ENCODE measurements around the gene HIGD2A.

The HIGD2A gene

DNA sequence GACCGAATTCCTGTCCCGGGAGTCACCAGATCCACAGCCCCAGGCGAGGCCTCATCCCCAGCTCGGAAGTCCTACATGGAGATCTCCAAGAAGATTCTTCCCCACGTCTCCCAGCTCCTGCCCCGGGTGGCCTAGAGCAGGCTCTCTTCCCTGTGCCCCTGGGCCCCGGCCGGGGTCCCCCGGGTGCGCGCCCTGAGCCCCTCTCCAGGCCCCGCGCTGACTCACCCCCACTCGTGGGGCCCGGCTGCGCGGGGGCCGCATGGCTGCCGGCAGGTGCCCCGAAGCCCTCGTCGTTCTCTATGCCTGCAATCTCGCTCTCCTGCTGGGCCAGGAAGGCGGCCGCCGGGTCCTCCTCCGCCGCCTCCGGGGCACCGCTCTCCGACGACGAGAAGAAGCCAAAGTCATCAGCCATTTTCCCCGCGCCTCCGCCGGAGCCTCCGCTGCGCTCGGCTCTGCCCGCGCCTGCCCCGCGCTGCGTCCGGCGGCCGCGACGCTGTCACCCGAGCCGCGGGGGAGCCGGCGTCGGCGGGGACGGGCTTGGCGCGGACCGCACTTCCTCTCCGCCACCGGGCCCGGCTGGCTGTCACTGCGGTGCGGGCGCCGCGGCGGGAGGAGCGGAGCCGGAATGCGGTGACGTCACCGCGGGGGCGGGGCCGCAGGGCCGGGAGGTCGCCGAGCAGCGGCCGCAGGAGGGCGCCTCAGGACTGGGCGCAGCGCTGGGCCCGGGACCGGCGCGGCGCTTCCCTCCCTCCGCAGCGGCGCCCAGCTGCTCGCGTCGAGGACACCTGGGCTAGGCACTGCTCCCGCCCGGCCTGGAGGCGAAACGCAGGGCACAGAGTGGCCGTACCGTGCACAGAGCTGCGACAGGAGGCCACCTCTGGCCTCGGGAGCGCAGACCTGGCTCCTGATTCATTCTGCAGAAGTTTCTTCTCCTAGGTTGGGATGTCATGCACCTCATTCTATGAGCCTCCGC, 27.7 kb downstream of the HIGD2A start, which contains the start of gene CLTB:
CLTB (minus strand) TSS at position 588 of the 973 bp plus-strand sequence; CDS start at position 412, 176 bp downstream.
- peaks cover 0 to 3% of the 10 kb centered on the region in 2 donors for H3K9me3 Mint-ChIP-seq
- DNase-seq (peak; percentile 81 to 83), ATAC-seq (peak; percentile 98)
- no peaks in the 10 kb centered on the region for H3K27me3 Mint-ChIP-seq
- peak within 1 kb of the TSS; percentile 86 to 93 for H3K4me3 Mint-ChIP-seq
- peak within 1 kb of the TSS; percentile 83 to 89 for H3K27ac Mint-ChIP-seq
- H3K4me1 Mint-ChIP-seq: peaks cover 52% of the 10 kb centered on the region

- DNase-seq (no peak), ATAC-seq (no peak)
- Mint-ChIP-seq H3K27ac (peak overlapping the region in 1 of 2 donors; percentile 8), H3K27me3 (no peaks in the 10 kb centered on the region), H3K4me1 (peaks cover 45% of the 10 kb centered on the region), H3K4me3 (peak overlapping the region; percentile 62 to 66), H3K9me3 (peaks cover 0 to 7% of the 10 kb centered on the region in 2 donors)
These were observed 28.4 kb downstream of the HIGD2A start for GRCh38 chr5:176416965-176417364.

DNA sequence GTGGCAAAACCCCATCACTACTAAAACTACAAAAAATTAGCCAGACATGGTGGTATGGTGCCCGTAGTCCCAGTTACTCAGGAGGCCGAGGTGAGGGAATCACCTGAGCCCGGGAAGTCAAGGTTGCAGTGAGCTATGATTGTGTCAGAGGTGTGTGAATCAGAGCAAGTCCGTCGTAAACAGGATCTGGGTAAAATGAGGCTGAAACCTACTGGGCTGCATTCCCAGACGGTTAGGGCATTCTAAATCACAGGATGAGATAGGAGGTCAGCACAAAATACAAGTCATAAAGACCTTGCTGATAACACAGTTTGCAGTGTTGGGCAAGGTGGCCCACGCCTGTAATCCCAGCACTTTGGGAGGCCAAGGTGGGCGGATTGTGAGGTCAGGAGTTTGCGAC, 29.7 kb downstream of the HIGD2A start:
- Mint-ChIP-seq H3K9me3 (peaks cover 0 to 7% of the 10 kb centered on the region in 2 donors), H3K27me3 (no peaks in the 10 kb centered on the region), H3K4me3 (no peak overlapping the region), H3K4me1 (peaks cover 34% of the 10 kb centered on the region), H3K27ac (no peak overlapping the region)
- no peak for DNase-seq
- no peak for ATAC-seq

DNA sequence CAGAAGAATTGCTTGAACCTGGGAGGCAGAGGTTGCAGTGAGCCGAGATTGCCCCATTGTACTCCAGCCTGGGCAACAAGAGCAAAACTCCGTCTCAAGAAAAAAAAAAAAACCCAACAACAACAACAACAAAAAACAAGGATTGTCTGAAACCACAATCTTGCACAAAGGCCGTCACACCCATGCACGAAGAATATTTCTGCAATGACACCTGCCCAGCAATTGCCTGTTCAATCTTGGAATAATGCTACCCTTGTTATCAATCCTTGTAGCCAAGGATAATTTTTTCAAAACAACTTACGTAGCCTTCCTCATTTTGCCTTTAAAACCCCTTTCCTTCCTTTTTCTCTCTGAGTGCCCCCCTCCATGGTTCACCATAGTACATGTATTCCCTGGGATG, 31.5 kb downstream of the HIGD2A start:
- H3K27ac Mint-ChIP-seq: no peak overlapping the region
- H3K4me1 Mint-ChIP-seq: peaks cover 15% of the 10 kb centered on the region
- peaks cover 0 to 7% of the 10 kb centered on the region in 2 donors for H3K9me3 Mint-ChIP-seq
- no peak for ATAC-seq
- H3K27me3 Mint-ChIP-seq: no peaks in the 10 kb centered on the region
- no peak overlapping the region for H3K4me3 Mint-ChIP-seq
- no peak for DNase-seq

- H3K27me3 Mint-ChIP-seq: no peaks in the 10 kb centered on the region
- no peak overlapping the region for H3K4me3 Mint-ChIP-seq
- peaks cover 0 to 7% of the 10 kb centered on the region in 2 donors for H3K9me3 Mint-ChIP-seq
- ATAC-seq (no peak), DNase-seq (no peak)
- H3K4me1 Mint-ChIP-seq: peaks cover 8% of the 10 kb centered on the region
- no peak overlapping the region for H3K27ac Mint-ChIP-seq
These were observed 32.5 kb downstream of the HIGD2A start for GRCh38 chr5:176420972-176421544.

GRCh38 chr5:176424181-176424580, 35.6 kb downstream of the HIGD2A start:
- ATAC-seq: no peak

GRCh38 chr5:176425138-176425537, 36.6 kb downstream of the HIGD2A start:
- no peak for DNase-seq
- H3K27ac Mint-ChIP-seq: no peak overlapping the region
- no peak for ATAC-seq
- H3K4me1 Mint-ChIP-seq: peaks cover 5% of the 10 kb centered on the region
- H3K9me3 Mint-ChIP-seq: peaks cover 0 to 7% of the 10 kb centered on the region in 2 donors
- no peaks in the 10 kb centered on the region for H3K27me3 Mint-ChIP-seq
- no peak overlapping the region for H3K4me3 Mint-ChIP-seq

More at GRCh38 chr5:176424181-176424580, 35.6 kb downstream of the HIGD2A start:
- Mint-ChIP-seq H3K4me1 (no peaks in the 10 kb centered on the region), H3K4me3 (no peak overlapping the region), H3K27me3 (no peaks in the 10 kb centered on the region), H3K27ac (no peak overlapping the region), H3K9me3 (peaks cover 0 to 7% of the 10 kb centered on the region in 2 donors)
- no peak for DNase-seq

DNA sequence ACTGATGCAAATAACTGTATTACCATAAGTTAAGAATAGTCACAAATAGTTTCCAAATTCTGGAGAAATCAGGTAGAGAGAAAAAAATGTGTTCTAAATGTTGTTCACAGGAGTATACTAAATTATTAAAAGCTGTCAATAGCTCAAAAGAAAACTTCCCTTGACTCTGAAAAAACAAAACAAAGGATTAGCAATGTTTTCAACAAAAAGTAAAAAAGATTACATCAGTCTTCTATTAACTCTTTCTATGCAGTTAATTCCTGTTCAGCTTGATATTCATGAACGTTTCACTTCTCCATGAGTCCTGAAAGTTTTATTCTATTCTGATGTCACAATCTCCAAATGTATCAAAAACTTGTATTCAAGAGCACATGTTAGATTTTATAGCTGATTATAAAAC, 37.2 kb downstream of the HIGD2A start:
- Mint-ChIP-seq H3K27ac (no peak overlapping the region), H3K27me3 (no peaks in the 10 kb centered on the region), H3K4me1 (peaks cover 12% of the 10 kb centered on the region), H3K9me3 (peaks cover 0 to 7% of the 10 kb centered on the region in 2 donors), H3K4me3 (no peak overlapping the region)
- ATAC-seq: no peak
- DNase-seq: no peak

DNA sequence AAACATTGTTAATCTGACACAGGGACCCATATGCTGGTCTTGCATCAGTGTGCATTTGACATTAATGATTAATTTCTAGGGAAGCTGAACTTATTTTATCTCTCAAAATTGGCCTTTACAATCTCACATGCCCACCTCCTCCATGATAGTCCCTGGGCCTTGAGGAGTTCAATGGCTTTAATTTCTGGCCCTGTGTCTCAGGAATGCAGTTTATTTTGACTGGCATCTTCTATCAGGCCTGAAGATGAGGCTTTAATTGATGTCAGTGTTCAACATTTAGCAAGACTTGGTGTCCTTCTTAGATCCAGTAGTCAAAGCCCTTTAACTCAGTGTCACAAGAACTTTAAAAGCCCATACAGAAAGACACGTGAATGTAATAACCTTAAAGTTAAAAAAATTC, 38.3 kb downstream of the HIGD2A start:
- Mint-ChIP-seq H3K4me1 (peaks cover 13% of the 10 kb centered on the region), H3K9me3 (no peaks in the 10 kb centered on the region), H3K27me3 (no peaks in the 10 kb centered on the region), H3K27ac (no peak overlapping the region), H3K4me3 (no peak overlapping the region)
- DNase-seq (no peak), ATAC-seq (no peak)

DNA sequence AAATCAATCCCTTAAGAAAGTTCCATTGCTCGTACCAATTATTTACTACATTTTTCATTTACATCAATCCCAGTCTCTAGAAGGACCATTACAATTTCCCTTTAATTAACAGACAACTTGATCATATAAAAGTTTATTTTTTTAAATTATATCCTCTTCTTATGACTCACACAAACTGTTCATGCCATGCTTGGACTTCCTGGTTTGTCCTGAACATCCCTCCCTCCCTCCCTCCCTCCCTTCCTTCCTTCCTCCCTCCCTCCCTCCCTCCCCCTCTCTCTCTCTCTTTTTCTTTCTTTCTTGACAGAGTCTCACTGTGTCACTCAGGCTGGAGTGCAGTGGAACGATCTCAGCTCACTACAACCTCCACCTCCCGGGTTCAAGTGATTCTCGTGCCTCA, 39.4 kb downstream of the HIGD2A start:
- H3K27me3 Mint-ChIP-seq: no peaks in the 10 kb centered on the region
- ATAC-seq (no peak), DNase-seq (no peak)

GRCh38 chr5:176429972-176430371, 41.4 kb downstream of the HIGD2A start:
- peaks cover 0 to 7% of the 10 kb centered on the region in 2 donors for H3K9me3 Mint-ChIP-seq

More for the DNA sequence above, 39.4 kb downstream of the HIGD2A start:
- Mint-ChIP-seq H3K27ac (no peak overlapping the region), H3K4me3 (no peak overlapping the region), H3K4me1 (peaks cover 13% of the 10 kb centered on the region), H3K9me3 (peaks cover 0 to 4% of the 10 kb centered on the region in 2 donors)

DNA sequence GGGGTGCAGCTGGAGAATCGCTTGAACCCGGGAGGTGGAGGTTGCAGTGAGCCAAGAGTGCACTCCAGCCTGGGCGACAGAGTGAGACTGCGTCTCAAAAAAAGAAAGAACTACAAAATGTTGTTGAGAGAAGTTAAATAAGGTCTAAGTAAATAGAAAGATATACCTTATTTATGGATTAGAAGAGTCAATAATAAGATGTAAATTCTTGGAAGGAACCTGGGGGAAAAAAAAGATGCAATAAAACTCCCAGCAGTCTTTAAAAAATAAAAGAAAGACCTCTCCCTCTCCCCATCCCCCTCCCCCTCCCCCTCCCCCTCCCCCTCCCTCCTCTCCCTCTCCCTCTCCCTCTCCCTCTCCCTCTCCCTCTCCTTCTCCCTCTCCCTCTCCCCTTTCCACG, 44.2 kb downstream of the HIGD2A start:
- Mint-ChIP-seq H3K4me1 (peaks cover 28% of the 10 kb centered on the region), H3K4me3 (no peak overlapping the region), H3K27me3 (no peaks in the 10 kb centered on the region), H3K9me3 (peaks cover 0 to 7% of the 10 kb centered on the region in 2 donors), H3K27ac (no peak overlapping the region)
- no peak for ATAC-seq
- DNase-seq: no peak

More at GRCh38 chr5:176429972-176430371, 41.4 kb downstream of the HIGD2A start:
- DNase-seq (no peak), ATAC-seq (peak; percentile 82)
- peaks cover 13% of the 10 kb centered on the region for H3K4me1 Mint-ChIP-seq
- H3K27me3 Mint-ChIP-seq: no peaks in the 10 kb centered on the region
- peak overlapping the region in 1 of 2 donors; percentile 44 for H3K27ac Mint-ChIP-seq
- no peak overlapping the region for H3K4me3 Mint-ChIP-seq

DNA sequence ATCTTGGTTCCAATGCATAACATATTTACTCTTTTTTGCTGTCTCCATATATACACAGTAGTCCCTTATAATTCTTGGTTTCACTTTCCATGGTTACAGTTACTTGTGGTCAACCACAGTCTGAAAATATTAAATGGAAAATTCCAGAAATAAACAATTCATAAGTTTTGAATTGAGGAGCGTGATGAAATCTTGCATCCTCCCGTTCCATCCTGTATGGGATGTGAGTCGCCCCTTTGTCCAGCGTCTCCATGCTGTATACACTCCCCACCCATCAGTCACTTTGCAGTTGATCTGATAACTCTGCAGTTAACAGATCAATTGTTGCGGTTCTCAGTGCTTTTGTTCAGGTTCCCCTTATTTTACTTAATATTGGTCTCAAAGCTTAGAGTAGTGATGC, 48.1 kb downstream of the HIGD2A start:
- H3K27me3 Mint-ChIP-seq: peaks cover 14% of the 10 kb centered on the region
- DNase-seq (no peak), ATAC-seq (peak; percentile 74)
- peaks cover 15% of the 10 kb centered on the region for H3K4me1 Mint-ChIP-seq
- H3K27ac Mint-ChIP-seq: no peak overlapping the region
- peak overlapping the region; percentile 55 to 60 for H3K4me3 Mint-ChIP-seq
- H3K9me3 Mint-ChIP-seq: peaks cover 0 to 7% of the 10 kb centered on the region in 2 donors

GRCh38 chr5:176438959-176439757, 50.6 kb downstream of the HIGD2A start:
- H3K4me3 Mint-ChIP-seq: no peak overlapping the region
- ATAC-seq (no peak), DNase-seq (no peak)
- H3K27ac Mint-ChIP-seq: no peak overlapping the region
- peaks cover 15% of the 10 kb centered on the region for H3K4me1 Mint-ChIP-seq
- H3K27me3 Mint-ChIP-seq: peaks cover 21% of the 10 kb centered on the region
- no peaks in the 10 kb centered on the region for H3K9me3 Mint-ChIP-seq
